BLaER1 (cell line): ENCODE data around the gene TMPRSS4.

Source experiments
- H3K27ac ChIP-seq: shearing (Covaris generic); formaldehyde crosslinking; 2 replicates; pipeline ENCODE4 v1.8.1; 2022
- H3K27me3 ChIP-seq: shearing (Covaris generic); formaldehyde crosslinking; 2 replicates; pipeline ENCODE4 v1.8.1; 2022
- H3K36me3 ChIP-seq: shearing (Covaris generic); formaldehyde crosslinking; 2 replicates; pipeline ENCODE4 v1.8.1; 2022
- H3K4me1 ChIP-seq: shearing (Covaris generic); formaldehyde crosslinking; 2 replicates; pipeline ENCODE4 v1.8.1; 2022
- H3K4me2 ChIP-seq: shearing (Covaris generic); formaldehyde crosslinking; 2 replicates; pipeline ENCODE4 v1.8.1; 2022
- H3K4me3 ChIP-seq: shearing (Covaris generic); formaldehyde crosslinking; 2 replicates; pipeline ENCODE4 v1.8.1; 2022
- H3K9ac ChIP-seq: shearing (Covaris generic); formaldehyde crosslinking; 2 replicates; pipeline ENCODE4 v1.8.1; 2022
- H3K9me3 ChIP-seq: shearing (Covaris generic); formaldehyde crosslinking; 2 replicates; pipeline ENCODE4 v1.8.1; 2022
- H4K20me1 ChIP-seq: shearing (Covaris generic); formaldehyde crosslinking; 2 replicates; pipeline ENCODE4 v1.8.1; 2022
- Cebpa-rat ChIP-seq: shearing (Covaris generic); IDR thresholded peaks from 2 replicates; pipeline ENCODE4 v1.8.1; 2022

Gene TMPRSS4

GRCh38 chr11:118076754-118077281 is at the start of gene TMPRSS4:
Gene TMPRSS4 (plus strand): TSS chr11:118077078. CDS start chr11:118077303, 225 bp downstream.
- no peak within 1 kb of the TSS for H3K4me2 ChIP-seq
- no peak for TF ChIP-seq Cebpa-rat
- H3K27ac ChIP-seq, result no peak within 1 kb of the TSS

GRCh38 chr11:118027694-118028093 is 49.2 kb upstream of the TMPRSS4 start:
- Histone ChIP-seq H3K27ac (no peak overlapping the region), H3K36me3 (no peaks in the 10 kb centered on the region), H3K4me3 (no peak overlapping the region), H3K4me1 (no peaks in the 10 kb centered on the region), H3K9me3 (peaks cover 6% of the 10 kb centered on the region), H3K9ac (no peak overlapping the region), H3K27me3 (no peaks in the 10 kb centered on the region), H4K20me1 (no peaks in the 10 kb centered on the region), H3K4me2 (no peak overlapping the region)
- no peak for TF ChIP-seq Cebpa-rat

More at GRCh38 chr11:118076754-118077281, at the start of gene TMPRSS4:
- Histone ChIP-seq H3K9me3 (no peaks in the 10 kb centered on the region), H4K20me1 (no peaks in the 10 kb centered on the region), H3K27me3 (no peaks in the 10 kb centered on the region), H3K9ac (no peak within 1 kb of the TSS), H3K36me3 (no peaks in the 10 kb centered on the region), H3K4me3 (no peak within 1 kb of the TSS), H3K4me1 (peaks cover 1% of the 10 kb centered on the region; the same call in 1 of the 2 replicates)

- no peaks in the 10 kb centered on the region for H3K4me1 ChIP-seq
- no peak overlapping the region for H3K27ac ChIP-seq
- H3K4me2 ChIP-seq, result no peak overlapping the region
- no peak for TF ChIP-seq Cebpa-rat
- H4K20me1 ChIP-seq, result no peaks in the 10 kb centered on the region
- H3K4me3 ChIP-seq, result no peak overlapping the region
- no peak overlapping the region for H3K9ac ChIP-seq
- peaks cover 6% of the 10 kb centered on the region for H3K9me3 ChIP-seq
- H3K27me3 ChIP-seq, result no peaks in the 10 kb centered on the region
- H3K36me3 ChIP-seq, result no peaks in the 10 kb centered on the region
Measured at GRCh38 chr11:118028626-118029025, 48.3 kb upstream of the TMPRSS4 start.

DNA sequence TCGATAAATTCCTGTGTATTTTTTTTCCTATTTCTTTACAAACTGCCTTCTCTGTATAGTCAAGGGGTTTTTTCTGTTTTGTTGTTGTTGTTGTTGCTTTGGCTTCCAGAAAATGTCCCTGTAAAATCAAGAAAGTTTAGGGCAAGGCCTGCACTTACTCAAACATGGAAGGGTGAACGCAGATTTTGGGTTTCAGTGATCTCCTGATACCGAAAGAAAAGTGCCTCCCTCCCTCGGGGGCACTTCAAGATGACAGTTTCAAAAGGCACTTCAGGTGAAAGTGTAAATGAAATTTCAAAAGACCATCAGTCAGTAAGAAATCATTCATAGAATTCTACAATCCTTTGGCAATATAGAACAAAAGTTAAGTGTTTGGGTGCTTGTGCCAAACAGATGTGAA is 43.4 kb upstream of the TMPRSS4 start:
- no peak for TF ChIP-seq Cebpa-rat

GRCh38 chr11:118042141-118042540 is 34.7 kb upstream of the TMPRSS4 start:
- no peak overlapping the region for H3K9ac ChIP-seq
- no peaks in the 10 kb centered on the region for H3K4me1 ChIP-seq
- TF ChIP-seq Cebpa-rat, result no peak
- no peaks in the 10 kb centered on the region for H4K20me1 ChIP-seq
- H3K4me3 ChIP-seq, result no peak overlapping the region
- H3K27me3 ChIP-seq, result no peaks in the 10 kb centered on the region
- H3K4me2 ChIP-seq, result no peak overlapping the region
- H3K9me3 ChIP-seq, result no peaks in the 10 kb centered on the region
- no peaks in the 10 kb centered on the region for H3K36me3 ChIP-seq
- H3K27ac ChIP-seq, result no peak overlapping the region

More for the DNA sequence above, 43.4 kb upstream of the TMPRSS4 start:
- no peaks in the 10 kb centered on the region for H3K9me3 ChIP-seq
- H4K20me1 ChIP-seq, result no peaks in the 10 kb centered on the region
- H3K27me3 ChIP-seq, result no peaks in the 10 kb centered on the region
- H3K4me3 ChIP-seq, result no peak overlapping the region
- no peak overlapping the region for H3K9ac ChIP-seq
- no peaks in the 10 kb centered on the region for H3K4me1 ChIP-seq
- no peak overlapping the region for H3K4me2 ChIP-seq
- no peak overlapping the region for H3K27ac ChIP-seq
- no peaks in the 10 kb centered on the region for H3K36me3 ChIP-seq

GRCh38 chr11:118042796-118043195 is 34.1 kb upstream of the TMPRSS4 start:
- no peaks in the 10 kb centered on the region for H4K20me1 ChIP-seq
- H3K36me3 ChIP-seq, result no peaks in the 10 kb centered on the region
- H3K27ac ChIP-seq, result no peak overlapping the region
- H3K4me1 ChIP-seq, result no peaks in the 10 kb centered on the region
- no peaks in the 10 kb centered on the region for H3K27me3 ChIP-seq
- no peak overlapping the region for H3K9ac ChIP-seq
- TF ChIP-seq Cebpa-rat, result no peak
- H3K4me2 ChIP-seq, result no peak overlapping the region
- no peaks in the 10 kb centered on the region for H3K9me3 ChIP-seq
- H3K4me3 ChIP-seq, result no peak overlapping the region

- H3K36me3 ChIP-seq, result no peaks in the 10 kb centered on the region
- no peak overlapping the region for H3K4me3 ChIP-seq
- no peaks in the 10 kb centered on the region for H3K27me3 ChIP-seq
- H3K27ac ChIP-seq, result no peak overlapping the region
- no peak overlapping the region for H3K4me2 ChIP-seq
- no peak for TF ChIP-seq Cebpa-rat
- 0 out of 2 replicates have a peak, but pooled peaks cover 4% of the 10 kb centered on the region for H3K4me1 ChIP-seq
- H3K9me3 ChIP-seq, result no peaks in the 10 kb centered on the region
- H4K20me1 ChIP-seq, result no peaks in the 10 kb centered on the region
- no peak overlapping the region for H3K9ac ChIP-seq
Measured at GRCh38 chr11:118045191-118045590, 31.7 kb upstream of the TMPRSS4 start.

DNA sequence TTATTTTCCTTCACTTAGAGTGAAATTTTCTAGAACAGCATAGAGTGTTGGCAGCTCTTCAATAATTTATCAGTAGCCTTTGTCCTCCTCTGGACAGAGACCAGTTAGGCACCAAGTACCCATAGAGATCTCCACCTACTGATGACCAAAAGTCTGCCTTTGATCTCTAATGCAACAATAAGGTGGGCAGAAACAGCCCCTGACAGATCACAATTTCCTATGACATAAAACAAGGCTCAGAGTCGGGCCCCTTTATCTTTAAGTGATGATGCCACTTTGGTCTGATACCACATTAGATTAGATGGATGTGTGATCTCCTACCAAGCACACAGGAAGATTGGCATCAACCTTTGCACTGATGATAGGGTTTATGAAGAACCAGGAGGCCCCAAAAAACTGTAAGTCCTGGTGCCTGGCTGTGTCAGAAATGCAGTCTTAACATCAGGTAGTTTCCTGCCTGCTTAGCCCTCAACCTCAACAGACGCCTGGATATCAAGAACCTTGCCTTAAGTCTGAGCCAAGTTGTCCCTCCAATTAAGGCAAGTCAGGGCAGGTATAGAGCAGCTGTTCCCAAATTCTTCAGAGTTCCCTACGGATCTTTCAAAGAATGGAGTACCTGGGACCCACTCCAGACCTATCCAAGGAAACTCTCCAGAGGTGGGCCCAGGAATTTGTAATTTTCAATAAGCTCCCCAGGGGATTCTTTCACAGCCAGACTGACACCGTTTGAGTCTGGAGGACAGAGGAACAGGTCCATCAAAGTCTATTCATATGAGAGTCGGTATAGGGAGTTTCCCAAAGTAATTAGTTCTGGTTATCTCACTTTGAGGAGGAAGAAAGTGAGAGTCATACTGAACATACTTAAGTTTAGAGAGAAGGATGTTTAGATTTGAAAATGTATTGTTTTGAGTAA is 30.6 kb upstream of the TMPRSS4 start:
- H4K20me1 ChIP-seq, result no peaks in the 10 kb centered on the region
- H3K4me1 ChIP-seq, result 0 out of 2 replicates have a peak, but pooled peaks cover 4% of the 10 kb centered on the region
- H3K27me3 ChIP-seq, result no peaks in the 10 kb centered on the region
- no peak overlapping the region for H3K4me2 ChIP-seq
- no peak overlapping the region for H3K27ac ChIP-seq
- H3K9ac ChIP-seq, result no peak overlapping the region
- no peaks in the 10 kb centered on the region for H3K36me3 ChIP-seq
- H3K4me3 ChIP-seq, result no peak overlapping the region
- no peaks in the 10 kb centered on the region for H3K9me3 ChIP-seq
- TF ChIP-seq Cebpa-rat, result no peak

DNA sequence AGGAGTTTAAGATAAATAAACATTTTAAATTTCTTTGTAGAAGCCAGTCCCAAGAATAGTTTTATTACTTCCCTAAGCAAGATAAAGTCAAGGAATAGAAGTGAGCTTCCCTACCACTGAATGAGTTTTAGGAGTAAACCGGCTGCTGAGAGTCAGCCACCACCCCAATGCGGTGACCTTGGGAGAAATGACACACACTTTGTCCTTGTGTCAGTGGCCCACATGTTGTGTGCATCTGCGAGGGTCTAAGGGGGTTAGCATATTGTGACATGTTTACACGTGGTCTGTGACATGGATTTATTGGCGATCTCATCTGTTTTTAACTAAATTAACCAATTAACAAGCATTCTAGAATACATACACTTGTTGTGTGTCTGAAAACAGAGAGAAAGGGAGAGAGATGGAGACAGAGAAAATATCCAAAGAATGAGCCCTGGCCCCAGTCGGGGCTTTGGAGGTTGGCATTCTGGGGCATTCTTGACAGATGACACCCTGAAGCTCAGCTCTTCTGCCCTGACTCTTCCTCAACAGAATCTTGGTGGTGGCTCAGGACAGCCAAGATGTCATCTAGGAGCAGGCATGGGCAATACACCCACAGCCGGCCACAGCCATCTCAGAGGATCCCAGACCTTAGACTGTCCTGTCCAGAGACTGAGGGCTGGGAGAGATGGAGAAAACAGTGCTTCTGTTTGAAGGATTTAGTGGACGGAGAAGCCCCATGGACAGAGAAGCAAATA is 29.7 kb upstream of the TMPRSS4 start:
- H3K4me1 ChIP-seq, result peaks cover 7% of the 10 kb centered on the region; the same call in 1 of the 2 replicates
- no peak overlapping the region for H3K9ac ChIP-seq
- no peaks in the 10 kb centered on the region for H3K36me3 ChIP-seq
- H4K20me1 ChIP-seq, result no peaks in the 10 kb centered on the region
- no peak overlapping the region for H3K4me3 ChIP-seq
- no peak for TF ChIP-seq Cebpa-rat
- no peak overlapping the region for H3K4me2 ChIP-seq
- no peak overlapping the region for H3K27ac ChIP-seq
- no peaks in the 10 kb centered on the region for H3K9me3 ChIP-seq
- no peaks in the 10 kb centered on the region for H3K27me3 ChIP-seq

DNA sequence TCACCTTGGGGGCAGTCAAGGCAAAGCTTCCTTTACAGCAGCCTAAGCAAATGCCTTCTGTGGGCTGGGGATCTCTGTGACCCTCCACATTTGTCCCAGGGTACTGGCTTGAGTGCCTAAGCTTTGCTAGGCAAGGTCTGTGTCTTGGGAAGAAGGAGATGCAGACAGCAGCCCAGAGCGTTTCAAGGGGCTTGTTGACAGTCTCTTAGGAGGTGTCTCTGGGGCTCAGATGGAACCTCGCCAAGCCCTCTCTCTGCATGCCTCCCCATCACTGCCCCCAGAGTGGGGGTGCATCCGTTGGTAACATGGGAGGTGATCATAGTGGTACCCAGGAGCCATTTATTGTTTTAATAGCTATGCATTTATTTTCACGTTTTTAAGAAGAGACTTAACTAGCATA is 29.1 kb upstream of the TMPRSS4 start:
- no peaks in the 10 kb centered on the region for H4K20me1 ChIP-seq
- TF ChIP-seq Cebpa-rat, result no peak
- no peaks in the 10 kb centered on the region for H3K9me3 ChIP-seq
- no peak overlapping the region for H3K27ac ChIP-seq
- no peak overlapping the region for H3K9ac ChIP-seq
- H3K36me3 ChIP-seq, result no peaks in the 10 kb centered on the region
- H3K4me2 ChIP-seq, result no peak overlapping the region
- no peaks in the 10 kb centered on the region for H3K27me3 ChIP-seq
- no peak overlapping the region for H3K4me3 ChIP-seq
- H3K4me1 ChIP-seq, result peaks cover 14% of the 10 kb centered on the region
